ENCODE measurements around the gene CEP350.

DNA sequence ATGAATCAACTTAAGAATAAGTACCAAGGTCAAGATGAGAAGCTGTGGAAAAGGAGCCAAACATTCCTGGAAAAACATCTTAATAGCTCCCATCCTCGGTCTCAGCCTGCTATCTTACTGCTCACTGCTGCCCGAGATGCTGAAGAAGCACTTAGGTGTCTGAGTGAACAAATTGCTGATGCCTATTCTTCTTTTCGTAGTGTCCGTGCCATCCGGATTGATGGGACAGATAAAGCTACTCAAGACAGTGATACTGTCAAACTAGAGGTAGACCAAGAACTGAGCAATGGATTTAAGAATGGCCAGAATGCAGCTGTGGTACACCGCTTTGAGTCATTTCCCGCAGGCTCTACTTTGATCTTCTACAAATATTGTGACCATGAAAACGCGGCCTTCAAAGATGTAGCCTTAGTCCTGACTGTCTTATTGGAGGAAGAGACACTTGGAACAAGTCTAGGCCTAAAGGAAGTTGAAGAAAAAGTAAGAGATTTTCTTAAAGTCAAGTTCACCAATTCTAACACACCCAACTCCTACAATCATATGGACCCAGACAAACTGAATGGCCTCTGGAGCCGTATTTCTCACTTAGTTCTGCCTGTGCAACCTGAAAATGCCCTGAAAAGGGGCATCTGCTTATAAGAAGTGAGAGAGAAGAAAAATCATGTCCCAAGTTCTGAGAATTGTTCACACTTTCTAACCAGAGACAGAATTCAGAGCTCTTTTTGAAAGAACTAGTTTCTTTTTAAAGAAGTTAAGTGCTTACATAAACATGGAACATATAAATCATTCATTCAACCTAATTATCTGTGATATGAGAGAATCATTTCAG, 36.8 kb upstream of the CEP350 start:
- TF ChIP-seq CTCF (conservative IDR thresholded peaks at IDR 0.05; ENCODE audit: low read length) (no peak), EZH2phosphoT487 (IDR thresholded peaks at IDR 0.05; ENCODE audit: borderline replicate concordance, low read depth, low read length) (no peak)
